GM19452 (cell line): Measurements from ENCODE around the gene UBTD1.
"Not testable (repeated sequence)": the region's sequence is repeated elsewhere in the genome, so short reads cannot be mapped to it uniquely, and the experiment has no call there.

Source experiments
- ATAC-seq: cut with Tn5 transposase; IDR thresholded peaks from one replicate; pipeline ENCODE4 v1.9.1; 2021; ENCODE audit not compliant: unreplicated experiment

UBTD1 gene

DNA sequence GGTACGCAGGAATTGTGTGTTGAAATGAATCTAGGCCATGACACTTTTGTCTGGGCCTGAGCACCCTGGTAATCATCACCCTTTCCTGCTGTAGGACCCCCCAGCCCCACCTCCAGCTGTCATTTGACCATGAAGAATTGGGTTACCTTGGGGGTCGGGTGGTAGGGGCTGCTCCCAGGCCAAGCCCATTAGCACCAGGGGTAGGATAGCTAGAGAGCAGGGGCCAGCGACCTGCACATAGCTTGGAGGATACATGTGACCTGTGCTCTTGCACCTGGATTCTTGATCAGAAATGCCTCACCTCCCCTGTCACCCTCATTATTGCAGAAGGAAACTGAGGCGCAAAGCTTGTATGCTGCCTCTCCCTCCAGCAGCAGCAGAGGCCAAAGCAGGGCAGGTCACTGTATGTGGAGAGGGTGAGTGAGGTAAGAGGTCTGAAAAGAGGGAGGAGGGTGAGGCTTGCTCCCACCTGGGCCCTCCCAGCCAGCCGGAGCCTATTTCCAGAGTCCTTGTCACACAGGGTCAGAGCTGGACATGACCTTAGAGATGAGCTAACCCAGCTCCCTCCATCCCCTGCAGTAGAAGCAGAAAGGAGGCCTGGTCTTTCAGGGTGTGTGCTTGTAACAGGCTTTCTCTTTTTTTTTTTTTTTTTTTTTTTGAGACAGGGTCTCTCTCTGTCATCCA lies 38.6 kb downstream of the UBTD1 start:
- no peak for ATAC-seq

GRCh38 chr10:97538411-97538810 lies 39.7 kb downstream of the UBTD1 start:
- no peak for ATAC-seq

DNA sequence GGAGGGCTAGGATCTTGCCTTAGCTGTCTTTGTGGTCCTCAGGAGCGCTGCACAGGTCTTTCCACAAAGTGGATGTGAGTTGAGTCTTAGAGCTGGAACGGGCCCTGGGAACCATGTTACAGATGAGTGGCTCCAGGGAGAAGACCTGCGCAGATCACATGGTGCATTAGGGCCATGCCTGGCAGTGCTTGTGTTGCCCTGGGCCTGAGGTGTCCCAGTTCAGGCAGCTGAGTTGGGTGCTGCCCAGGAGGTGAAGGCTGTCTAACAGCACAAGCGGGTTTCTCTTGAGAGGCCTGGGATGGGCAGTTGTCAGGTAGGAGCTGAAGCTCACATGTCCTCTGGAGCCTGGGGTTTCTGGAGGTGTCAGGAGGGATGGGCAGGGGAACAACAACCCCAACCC lies 40.1 kb downstream of the UBTD1 start:
- no peak for ATAC-seq

- no peak for ATAC-seq
These were observed 40.9 kb downstream of the UBTD1 start for GRCh38 chr10:97539523-97540200.

DNA sequence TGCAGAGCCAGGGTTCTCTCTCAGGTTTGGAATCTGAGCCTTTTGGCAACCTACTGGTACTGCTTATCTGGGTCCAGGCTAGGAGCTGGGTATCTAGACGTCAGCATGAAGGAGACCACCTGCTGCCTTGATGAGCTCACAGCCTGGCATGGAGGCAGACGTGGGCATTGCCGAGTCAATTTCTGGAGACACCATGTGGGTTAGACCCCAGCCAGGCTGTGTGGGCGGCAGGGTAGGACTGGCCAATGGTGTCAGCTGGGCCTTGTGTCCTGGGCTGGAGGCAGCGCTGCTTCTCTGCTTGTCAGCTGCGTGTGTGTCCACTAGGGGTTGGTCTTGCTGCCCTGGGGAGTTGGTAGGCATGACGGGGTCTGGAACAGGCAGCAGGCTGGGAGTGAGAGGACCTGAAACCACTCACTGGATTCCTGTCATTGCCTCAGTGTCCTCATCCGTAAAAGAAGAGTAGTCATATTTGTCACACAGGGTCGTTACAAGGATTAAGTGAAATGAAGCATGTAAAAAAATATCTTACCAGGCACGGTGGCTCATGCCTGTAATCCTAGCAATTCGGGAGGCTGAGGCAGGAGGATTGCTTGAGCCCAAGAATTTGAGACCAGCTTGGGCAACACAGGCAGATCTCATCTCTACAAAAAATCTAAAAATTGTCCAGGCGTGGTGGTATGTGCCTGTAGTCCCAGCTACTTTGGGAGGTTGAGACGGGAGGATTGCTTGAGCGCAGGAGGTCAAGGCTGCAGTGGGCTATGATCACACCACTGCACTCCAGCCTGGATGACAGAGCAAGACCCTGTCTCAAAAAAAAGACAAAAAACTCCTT lies 42.2 kb downstream of the UBTD1 start:
- no peak for ATAC-seq

DNA sequence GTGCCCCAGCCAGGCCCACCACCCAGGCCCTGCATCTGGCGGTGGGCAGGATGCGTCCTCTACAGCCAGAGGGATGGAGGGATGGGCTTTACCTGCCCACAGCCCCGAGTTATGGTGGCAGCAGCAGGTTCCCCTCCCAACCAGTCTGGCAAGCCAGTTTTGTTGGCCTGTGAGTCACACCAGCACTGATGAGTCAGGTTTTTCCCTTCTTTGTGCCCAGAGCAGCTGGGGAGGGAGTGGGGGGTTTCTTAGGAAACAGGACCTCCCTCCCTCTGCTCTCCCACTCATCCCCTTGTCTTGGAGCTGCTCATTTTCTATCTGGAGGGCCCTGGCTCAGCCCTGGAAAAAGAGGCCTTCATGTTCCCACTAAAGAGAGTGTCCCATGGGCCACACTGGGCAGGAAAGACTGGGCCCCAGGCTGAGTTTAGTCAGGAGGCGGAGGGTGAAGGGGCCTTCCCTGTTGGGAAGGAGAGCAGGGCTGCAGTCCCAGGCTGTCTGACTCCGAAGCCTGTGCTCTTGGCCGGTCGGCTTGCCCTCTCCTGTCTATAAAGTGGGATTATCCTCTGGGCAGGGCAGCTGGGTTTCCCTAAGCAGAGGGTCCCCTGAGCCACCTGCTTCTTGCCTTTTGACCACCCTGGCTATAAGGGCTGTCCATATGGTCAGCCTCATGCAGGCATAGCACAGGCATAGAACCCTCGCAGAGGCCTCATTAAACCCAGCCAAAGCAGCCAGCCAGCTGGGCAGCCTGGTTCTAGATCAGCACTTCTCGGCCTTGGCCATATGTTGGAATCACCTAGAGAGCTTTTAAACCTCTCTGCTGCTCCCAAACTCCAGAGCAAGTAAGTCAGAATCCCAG lies 43.7 kb downstream of the UBTD1 start:
- no peak for ATAC-seq

GRCh38 chr10:97543025-97543546 lies 44.4 kb downstream of the UBTD1 start:
- no peak for ATAC-seq

DNA sequence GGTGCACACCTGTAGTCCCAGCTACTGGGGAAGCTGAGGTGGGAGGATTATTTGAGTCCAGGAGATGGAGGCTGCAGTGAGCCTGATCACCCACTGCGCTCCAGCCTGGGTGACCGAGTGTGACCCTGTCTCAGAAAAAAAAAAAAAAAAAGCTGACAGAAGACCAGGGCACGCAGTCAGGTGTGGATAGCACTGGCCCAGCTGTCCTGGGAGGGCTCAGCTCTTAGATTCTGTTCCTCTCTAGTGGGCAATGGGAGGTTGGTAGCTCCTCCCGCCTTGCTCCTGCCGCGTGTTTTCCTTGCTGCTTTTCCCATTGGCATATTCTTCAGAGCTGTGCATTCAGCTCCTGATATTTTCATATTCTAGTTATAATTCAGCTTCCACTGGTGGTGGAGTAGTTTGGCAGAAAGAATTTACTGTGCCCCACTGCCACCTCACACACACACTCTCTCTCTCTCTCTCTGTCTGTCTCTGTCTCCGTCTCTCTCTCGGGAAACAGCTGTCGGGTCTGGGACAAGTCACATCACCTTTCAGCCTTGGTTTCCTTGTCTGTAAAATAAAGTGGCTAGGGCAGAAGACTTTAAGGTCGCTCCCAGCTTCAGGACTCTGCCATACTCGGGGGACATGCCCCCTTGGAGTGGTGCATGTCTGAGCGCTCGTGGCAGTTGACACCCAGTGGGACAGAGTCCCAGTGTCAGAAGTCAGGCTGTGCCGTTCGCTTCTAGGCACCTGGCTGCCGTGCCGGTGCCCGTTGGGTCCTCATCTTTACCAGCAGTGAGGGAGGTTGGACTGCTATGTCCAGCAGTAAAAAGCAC lies 47.9 kb downstream of the UBTD1 start:
- no peak for ATAC-seq

DNA sequence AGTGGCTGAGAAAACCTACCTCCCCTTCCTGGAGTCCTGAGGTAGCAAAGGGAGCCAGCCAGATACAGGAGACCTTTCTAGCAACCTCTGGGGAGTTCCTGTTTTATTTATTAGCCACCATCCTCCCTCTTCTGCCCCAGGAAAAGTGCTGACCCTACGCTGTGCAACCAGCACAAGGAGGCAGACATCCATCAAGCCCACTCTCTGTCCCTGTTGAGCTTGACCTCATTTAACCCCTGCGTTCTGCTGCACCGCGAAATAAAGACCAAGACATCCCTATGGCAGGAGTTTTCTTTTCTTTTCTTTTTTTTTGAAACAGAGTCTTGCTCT lies 48.5 kb downstream of the UBTD1 start:
- ATAC-seq = no peak

DNA sequence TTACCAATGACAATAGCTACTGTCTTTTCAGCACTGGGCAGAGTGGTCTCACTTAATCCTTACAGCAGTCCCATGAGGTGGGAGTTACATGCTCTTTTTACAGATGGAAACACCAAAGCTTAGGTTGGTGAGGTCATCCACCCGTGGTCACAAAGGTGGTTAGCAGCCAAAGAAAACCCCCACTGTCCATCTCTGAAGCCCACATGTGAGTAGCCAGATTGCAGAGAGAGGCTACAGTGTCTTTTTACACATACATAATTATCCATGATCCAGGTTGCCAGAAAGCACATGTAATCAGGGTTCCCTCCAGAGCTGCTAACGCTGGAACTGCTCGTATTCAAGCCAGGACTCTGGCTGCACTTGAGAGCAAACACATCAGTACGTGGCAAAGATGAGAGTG lies 49.2 kb downstream of the UBTD1 start:
- ATAC-seq = no peak

DNA sequence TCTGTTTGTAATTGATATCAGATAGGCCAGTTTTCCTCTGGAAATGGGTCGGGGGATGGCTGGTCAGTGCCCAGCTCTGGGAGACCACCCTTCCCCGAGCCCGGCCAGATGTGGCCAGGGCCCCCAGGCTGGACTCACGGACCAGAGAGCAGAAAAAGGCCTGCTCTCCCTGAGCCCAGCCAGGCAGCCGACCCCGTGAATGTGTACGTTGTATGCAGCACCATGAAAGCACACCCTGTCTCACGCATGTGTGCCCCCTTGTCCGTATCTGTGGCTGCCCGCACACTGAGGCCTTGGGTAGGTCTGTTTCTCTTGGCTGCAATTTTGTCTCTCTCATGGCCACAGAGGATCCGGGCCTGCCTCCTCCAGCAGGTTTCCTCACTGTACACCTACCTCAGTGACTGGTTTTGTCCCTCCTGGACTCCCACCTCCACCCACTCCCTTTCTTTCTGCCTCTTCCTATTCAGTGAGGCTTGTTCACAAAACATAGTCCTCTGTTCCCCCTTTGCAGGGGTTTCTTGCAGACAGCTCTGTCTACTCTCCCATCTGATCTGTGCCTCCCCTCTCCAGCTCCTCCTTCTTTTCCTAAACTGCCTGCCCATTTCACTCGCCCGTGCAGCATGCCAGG lies 50.2 kb downstream of the UBTD1 start:
- ATAC-seq = no peak

GRCh38 chr10:97549587-97550322 lies 51.0 kb downstream of the UBTD1 start:
- no peak for ATAC-seq

DNA sequence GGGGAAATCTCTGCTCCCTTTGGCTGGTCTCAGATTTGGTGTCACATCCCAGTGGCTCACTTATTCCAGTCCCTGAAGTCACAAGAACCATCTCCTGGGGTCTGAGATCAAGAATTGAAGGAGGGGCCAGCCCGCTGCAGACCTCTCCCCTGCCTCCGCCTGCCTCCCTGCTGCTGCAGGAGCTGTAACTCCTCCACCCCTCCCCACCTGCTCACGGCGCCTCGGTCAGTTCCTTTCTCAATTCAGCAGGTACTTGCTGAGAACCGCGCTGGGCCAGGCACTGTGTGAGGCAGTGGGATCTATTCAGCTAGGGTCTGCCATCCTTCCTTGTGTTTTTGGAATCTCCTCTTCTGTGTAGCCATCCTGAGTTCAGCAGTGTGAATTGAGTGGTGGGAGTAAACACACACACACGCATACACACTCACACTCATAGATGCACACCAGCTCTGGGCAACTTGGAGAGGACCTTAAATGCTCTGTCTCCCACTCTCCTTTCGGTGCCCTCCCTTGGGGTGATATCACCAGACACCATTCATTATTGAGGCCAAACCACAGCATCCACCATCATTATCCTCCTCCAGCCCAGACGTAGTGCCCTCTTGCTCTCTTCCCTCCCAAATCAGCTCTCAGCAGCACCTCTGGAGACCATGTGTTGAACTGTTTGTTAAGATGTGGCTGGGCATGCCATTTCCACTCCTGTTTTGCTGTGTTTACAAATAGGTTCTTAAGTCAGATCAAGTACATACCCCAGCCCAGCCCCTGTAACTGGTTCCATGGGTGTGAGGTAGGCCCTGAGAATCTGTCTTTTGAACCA lies 51.8 kb downstream of the UBTD1 start:
- no peak for ATAC-seq

GRCh38 chr10:97551271-97551670 lies 52.5 kb downstream of the UBTD1 start:
- ATAC-seq = no peak

- no peak for ATAC-seq
These were observed 54.9 kb downstream of the UBTD1 start for GRCh38 chr10:97553575-97554031.

DNA sequence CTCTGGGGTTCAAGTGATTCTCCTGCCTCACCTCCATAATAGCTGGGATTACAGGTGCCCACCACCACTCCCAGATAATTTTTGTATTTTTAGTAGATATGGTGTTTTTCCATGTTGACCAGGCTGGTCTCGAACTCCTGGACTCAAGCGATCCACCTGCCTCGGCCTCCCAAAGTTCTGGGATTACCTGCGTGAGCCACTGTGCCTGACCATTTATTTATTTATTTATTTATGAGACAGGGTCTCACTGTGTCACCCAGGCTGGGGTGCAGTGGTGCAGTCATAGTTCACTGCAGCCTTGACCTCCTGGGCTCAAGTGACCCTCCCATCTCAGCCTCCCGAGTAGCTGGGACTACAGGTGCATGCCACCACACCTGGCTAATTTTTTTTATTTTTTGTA lies 55.6 kb downstream of the UBTD1 start:
- ATAC-seq = not testable (repeated sequence)

DNA sequence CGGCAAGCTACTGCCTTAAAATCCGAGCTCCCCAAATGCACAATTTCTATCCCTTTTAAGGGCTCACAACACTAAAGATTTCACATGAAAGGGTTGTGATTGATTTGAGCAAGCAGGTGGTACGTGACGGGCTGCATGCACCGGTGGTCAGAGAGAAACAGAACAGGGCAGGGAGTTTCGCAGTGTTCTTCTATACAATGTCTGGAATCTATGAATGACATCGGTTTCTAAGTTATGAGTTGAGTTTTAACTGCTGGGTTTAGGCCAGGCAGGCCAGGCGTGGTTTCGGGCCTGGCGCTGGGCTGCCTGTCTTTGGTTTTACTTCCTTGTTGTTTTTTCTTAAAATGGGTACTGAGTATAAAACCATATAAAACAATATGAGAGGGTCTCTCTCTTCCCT lies 56.8 kb downstream of the UBTD1 start:
- ATAC-seq = not testable (repeated sequence)
